Panc1 (cell line): ENCODE results near the gene PRDM7. TPM values are rescaled to one million over a fixed set of nuclear protein-coding genes. Genes with fewer than 3 reads are reported as not detected.
A peak's percentile ranks its signal among the peaks of the same experiment; 100 is the strongest.

Experiments used
- ATAC-seq: fragments of 200-7000 bp; cut with Tn5 transposase; 2 replicates; pipeline ENCODE4 v1.9.1; 2020; ENCODE audit warnings: mild to moderate bottlenecking, moderate library complexity
- BruUV-seq: library from RNA; stranded (reverse); fragments of 400-500 nt; replicated peaks from 2 replicates; lab custom pipeline; 2021; lab: Mats Ljungman, UMichigan
- CTCF ChIA-PET: fragments of 300-600 bp; sonication (Branson Sonifier 250); formaldehyde crosslinking; loops from one replicate; lab custom pipeline; 2022; ENCODE audit warnings: antibody characterized with exemption; lab: Charles Lee
- POLR2A ChIA-PET: fragments of 300-600 bp; sonication (Branson Sonifier 250); formaldehyde crosslinking; loops from one replicate; lab custom pipeline; 2022; ENCODE audit warnings: antibody characterized with exemption; lab: Charles Lee
- DNase-seq: peaks from one replicate; pipeline ENCODE4 v3.0.0-alpha.2; 2010; ENCODE audit warnings: low read depth, low spot score
- H3K27ac ChIP-seq: 2 replicates; pipeline ENCODE4 v1.5.1; 2011; ENCODE audit warnings: mild to moderate bottlenecking, low read length, inconsistent platforms
- H3K27me3 ChIP-seq: fragments of 200-500 bp; sonication (Bioruptor generic); 2 replicates; pipeline ENCODE4 v1.6.0; 2014; ENCODE audit warnings: low read length, inconsistent platforms; ENCODE audit not compliant: control insufficient read depth, insufficient read depth
- H3K36me3 ChIP-seq: fragments of 200-500 bp; sonication (Bioruptor generic); 2 replicates; pipeline ENCODE4 v1.5.1; 2014; ENCODE audit warnings: inconsistent platforms, mild to moderate bottlenecking, low read length, moderate library complexity; ENCODE audit not compliant: control insufficient read depth, insufficient read depth
- H3K4me1 ChIP-seq: 2 replicates; pipeline ENCODE4 v1.5.1; 2011; ENCODE audit warnings: inconsistent platforms, mild to moderate bottlenecking, low read length, moderate library complexity; ENCODE audit not compliant: control insufficient read depth, insufficient read depth
- H3K4me3 ChIP-seq, 2 experiments: 2 replicates each; pipeline ENCODE4 v1.5.1; 2011 to 2012; ENCODE audit warnings: low read depth in 2 of 2, low read length in 2 of 2, mild to moderate bottlenecking in 2 of 2, inconsistent platforms in 1 of 2, moderate library complexity in 1 of 2
- H3K9me3 ChIP-seq: fragments of 200-500 bp; sonication (Bioruptor generic); 2 replicates; pipeline ENCODE4 v1.5.1; 2014; ENCODE audit warnings: low read depth, mild to moderate bottlenecking, inconsistent platforms, low read length, moderate library complexity; ENCODE audit not compliant: control insufficient read depth, insufficient read depth
- CTCF ChIP-seq: fragments of 450-650 bp; IDR thresholded peaks from 2 replicates; pipeline ENCODE4 v1.5.1; 2017; ENCODE audit warnings: mild to moderate bottlenecking
- POLR2AphosphoS5 ChIP-seq: IDR thresholded peaks from 2 replicates; pipeline ENCODE4 v1.6.1; 2012; ENCODE audit warnings: mild to moderate bottlenecking, low read depth, low read length, moderate library complexity
- SIN3A ChIP-seq: IDR thresholded peaks from 2 replicates; pipeline ENCODE4 v1.6.1; 2012; ENCODE audit warnings: low read depth, mild to moderate bottlenecking, low read length, moderate library complexity, borderline replicate concordance; ENCODE audit not compliant: insufficient read depth
- TCF7L2 ChIP-seq: IDR thresholded peaks from 2 replicates; pipeline ENCODE4 v1.6.1; 2011; ENCODE audit warnings: mild to moderate bottlenecking, low read depth, low read length, inconsistent platforms
- in situ Hi-C: cut with HindIII; loops from 2 replicates; pipeline ENCODE4 v1.10.0; 2016; ENCODE audit warnings: low sequenced_read_pairs, low pct_unique_long_range_greater_than_20kb
- intact Hi-C: fragments of 100-400 bp; cut with micrococcal nuclease; formaldehyde crosslinking; loops from one replicate; pipeline ENCODE4 v1.10.0; 2022; ENCODE audit not compliant: unreplicated experiment
- total RNA-seq: library from RNA; stranded (reverse); gene quantifications from one replicate; pipeline ENCODE4 v1.2.1, GENCODE V29; 2021; ENCODE audit not compliant: unreplicated experiment
- TF ChIP-seq, protein P1 (sequence below), 2 experiments: IDR thresholded peaks; 2 replicates each; pipeline ENCODE4 v1.6.1; 2011 to 2012; ENCODE audit warnings: low read depth in 2 of 2, control low read depth in 1 of 2, low read length in 1 of 2, mild to moderate bottlenecking in 1 of 2, moderate library complexity in 1 of 2; ENCODE audit not compliant: insufficient read depth in 1 of 2

Gene PRDM7
- total RNA-seq, 1 experiment from 2014 or later, result not detected

GRCh38 chr16:90046971-90047713, 30.0 kb downstream of the PRDM7 start:
- H3K36me3 ChIP-seq, result no peaks in the 10 kb centered on the region
- in situ Hi-C loops (no loop called here), intact Hi-C loops (no loop called here)
- BruUV-seq, result no TSS peak
- no peaks in the 10 kb centered on the region for H3K27me3 ChIP-seq
- peaks cover 5% of the 10 kb centered on the region for H3K4me1 ChIP-seq
- ChIA-PET POLR2A (no interaction called here), CTCF (interaction anchor here (0.6 kb wide), 1 partner anchor 35 kb away, joined by 3 read pairs; no protein-coding TSS in a partner anchor)
- H3K27ac ChIP-seq, result peak overlapping the region; percentile 32
- no peaks in the 10 kb centered on the region for H3K9me3 ChIP-seq
- DNase-seq, result no peak
- ATAC-seq, result peak; percentile 61
- peak overlapping the region; percentile 35 to 54 for H3K4me3 ChIP-seq
- TF ChIP-seq POLR2AphosphoS5, result no peak
- TF ChIP-seq TCF7L2, result no peak
- TF ChIP-seq, protein P1, sequence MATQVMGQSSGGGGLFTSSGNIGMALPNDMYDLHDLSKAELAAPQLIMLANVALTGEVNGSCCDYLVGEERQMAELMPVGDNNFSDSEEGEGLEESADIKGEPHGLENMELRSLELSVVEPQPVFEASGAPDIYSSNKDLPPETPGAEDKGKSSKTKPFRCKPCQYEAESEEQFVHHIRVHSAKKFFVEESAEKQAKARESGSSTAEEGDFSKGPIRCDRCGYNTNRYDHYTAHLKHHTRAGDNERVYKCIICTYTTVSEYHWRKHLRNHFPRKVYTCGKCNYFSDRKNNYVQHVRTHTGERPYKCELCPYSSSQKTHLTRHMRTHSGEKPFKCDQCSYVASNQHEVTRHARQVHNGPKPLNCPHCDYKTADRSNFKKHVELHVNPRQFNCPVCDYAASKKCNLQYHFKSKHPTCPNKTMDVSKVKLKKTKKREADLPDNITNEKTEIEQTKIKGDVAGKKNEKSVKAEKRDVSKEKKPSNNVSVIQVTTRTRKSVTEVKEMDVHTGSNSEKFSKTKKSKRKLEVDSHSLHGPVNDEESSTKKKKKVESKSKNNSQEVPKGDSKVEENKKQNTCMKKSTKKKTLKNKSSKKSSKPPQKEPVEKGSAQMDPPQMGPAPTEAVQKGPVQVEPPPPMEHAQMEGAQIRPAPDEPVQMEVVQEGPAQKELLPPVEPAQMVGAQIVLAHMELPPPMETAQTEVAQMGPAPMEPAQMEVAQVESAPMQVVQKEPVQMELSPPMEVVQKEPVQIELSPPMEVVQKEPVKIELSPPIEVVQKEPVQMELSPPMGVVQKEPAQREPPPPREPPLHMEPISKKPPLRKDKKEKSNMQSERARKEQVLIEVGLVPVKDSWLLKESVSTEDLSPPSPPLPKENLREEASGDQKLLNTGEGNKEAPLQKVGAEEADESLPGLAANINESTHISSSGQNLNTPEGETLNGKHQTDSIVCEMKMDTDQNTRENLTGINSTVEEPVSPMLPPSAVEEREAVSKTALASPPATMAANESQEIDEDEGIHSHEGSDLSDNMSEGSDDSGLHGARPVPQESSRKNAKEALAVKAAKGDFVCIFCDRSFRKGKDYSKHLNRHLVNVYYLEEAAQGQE (IDR thresholded peaks at IDR 0.05; ENCODE audit: insufficient read depth in 1 of 2, low read depth in 2 of 2, low read length in 1 of 2), result no peak
- no peak for TF ChIP-seq CTCF
- TF ChIP-seq SIN3A, result no peak

GRCh38 chr16:90046122-90046970, 30.8 kb downstream of the PRDM7 start:
- peak overlapping the region; percentile 32 for H3K27ac ChIP-seq
- H3K27me3 ChIP-seq, result no peaks in the 10 kb centered on the region
- intact Hi-C loops, result no loop called here
- TF ChIP-seq SIN3A (no peak), POLR2AphosphoS5 (no peak), TCF7L2 (no peak)
- TF ChIP-seq, protein P1 (IDR thresholded peaks at IDR 0.05; ENCODE audit: insufficient read depth in 1 of 2, low read depth in 2 of 2, low read length in 1 of 2), result no peak
- ChIA-PET CTCF (interaction anchor here (0.6 kb wide), 1 partner anchor 35 kb away, joined by 3 read pairs; no protein-coding TSS in a partner anchor), POLR2A (no interaction called here)
- H3K4me3 ChIP-seq, result peak overlapping the region; percentile 35 to 54
- no TSS peak for BruUV-seq
- in situ Hi-C loops, result no loop called here
- DNase-seq, result no peak
- no peaks in the 10 kb centered on the region for H3K9me3 ChIP-seq
- peak; percentile 11; the same call in 1 of the 2 replicates for ATAC-seq
- peaks cover 5% of the 10 kb centered on the region for H3K4me1 ChIP-seq
- H3K36me3 ChIP-seq, result no peaks in the 10 kb centered on the region
